MM.1S (cell line): ENCODE results near the gene CCNJL.

Source experiments
- DNase-seq: peaks from one replicate; pipeline ENCODE4 v3.0.0-alpha.2; 2015
- H2AFZ ChIP-seq: fragments of 300-600 bp; sonication (generic); 2 replicates; pipeline ENCODE4 v1.6.0; 2016; ENCODE audit warnings: antibody characterized with exemption, low read length
- H3F3A ChIP-seq: fragments of 300-600 bp; sonication (generic); 2 replicates; pipeline ENCODE4 v1.6.1; 2016; ENCODE audit warnings: mild to moderate bottlenecking, antibody characterized with exemption, low read length, moderate library complexity, mixed read lengths; ENCODE audit not compliant: insufficient read depth
- H3K27ac ChIP-seq: fragments of 300-600 bp; sonication (generic); 2 replicates; pipeline ENCODE4 v1.5.1; 2016; ENCODE audit warnings: mild to moderate bottlenecking, low read length
- H3K27me3 ChIP-seq: fragments of 300-600 bp; sonication (generic); replicated peaks from 2 replicates; pipeline ENCODE4 v1.6.0; 2016; ENCODE audit warnings: low read length; ENCODE audit not compliant: insufficient read depth
- H3K36me3 ChIP-seq: fragments of 300-600 bp; sonication (generic); replicated peaks from 2 replicates; pipeline ENCODE4 v1.6.1; 2016; ENCODE audit warnings: mild to moderate bottlenecking, low read length, mixed read lengths; ENCODE audit not compliant: insufficient read depth
- H3K4me1 ChIP-seq: fragments of 300-600 bp; sonication (generic); 2 replicates; pipeline ENCODE4 v1.6.1; 2016; ENCODE audit warnings: low read length, mixed read lengths
- H3K4me2 ChIP-seq: fragments of 300-600 bp; sonication (generic); 2 replicates; pipeline ENCODE4 v1.6.0; 2016; ENCODE audit warnings: low read depth, low read length
- H3K4me3 ChIP-seq: fragments of 300-600 bp; sonication (generic); 2 replicates; pipeline ENCODE4 v1.5.1; 2016; ENCODE audit warnings: low read length, mixed read lengths
- H3K79me2 ChIP-seq: fragments of 300-600 bp; sonication (generic); 2 replicates; pipeline ENCODE4 v1.6.1; 2016; ENCODE audit warnings: mixed run types, low read length, mixed read lengths
- H3K9ac ChIP-seq: fragments of 300-600 bp; sonication (generic); 2 replicates; pipeline ENCODE4 v1.6.1; 2016; ENCODE audit warnings: low read length, mixed read lengths
- H3K9me2 ChIP-seq: fragments of 300-600 bp; sonication (generic); replicated peaks from 2 replicates; pipeline ENCODE4 v1.6.1; 2016; ENCODE audit warnings: mild to moderate bottlenecking, low read length, mixed read lengths; ENCODE audit not compliant: insufficient read depth
- H3K9me3 ChIP-seq: fragments of 300-600 bp; sonication (generic); replicated peaks from 2 replicates; pipeline ENCODE4 v1.6.1; 2016; ENCODE audit warnings: mild to moderate bottlenecking, low read length, mixed read lengths; ENCODE audit not compliant: insufficient read depth
- H4K20me1 ChIP-seq: fragments of 300-600 bp; sonication (generic); 2 replicates; pipeline ENCODE4 v1.6.1; 2016; ENCODE audit warnings: mild to moderate bottlenecking, low read length, moderate library complexity, mixed read lengths; ENCODE audit not compliant: insufficient read depth
- EZH2 ChIP-seq: fragments of 300-600 bp; sonication (generic); optimal IDR thresholded peaks from 2 replicates; pipeline ENCODE3; 2017; ENCODE audit warnings: low read depth, mild to moderate bottlenecking, antibody characterized with exemption, low read length, mixed read lengths
- EZH2phosphoT487 ChIP-seq: fragments of 300-600 bp; sonication (generic); IDR thresholded peaks from 2 replicates; pipeline ENCODE4 v1.6.1; 2018; ENCODE audit warnings: antibody characterized with exemption, low read length
- TF ChIP-seq, protein P1 (sequence below): fragments of 300-600 bp; sonication (generic); IDR thresholded peaks from 2 replicates; pipeline ENCODE4 v1.5.1; 2016; ENCODE audit warnings: antibody characterized with exemption, low read length, mixed read lengths

The CCNJL gene, protein sequence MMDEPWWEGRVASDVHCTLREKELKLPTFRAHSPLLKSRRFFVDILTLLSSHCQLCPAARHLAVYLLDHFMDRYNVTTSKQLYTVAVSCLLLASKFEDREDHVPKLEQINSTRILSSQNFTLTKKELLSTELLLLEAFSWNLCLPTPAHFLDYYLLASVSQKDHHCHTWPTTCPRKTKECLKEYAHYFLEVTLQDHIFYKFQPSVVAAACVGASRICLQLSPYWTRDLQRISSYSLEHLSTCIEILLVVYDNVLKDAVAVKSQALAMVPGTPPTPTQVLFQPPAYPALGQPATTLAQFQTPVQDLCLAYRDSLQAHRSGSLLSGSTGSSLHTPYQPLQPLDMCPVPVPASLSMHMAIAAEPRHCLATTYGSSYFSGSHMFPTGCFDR

DNA sequence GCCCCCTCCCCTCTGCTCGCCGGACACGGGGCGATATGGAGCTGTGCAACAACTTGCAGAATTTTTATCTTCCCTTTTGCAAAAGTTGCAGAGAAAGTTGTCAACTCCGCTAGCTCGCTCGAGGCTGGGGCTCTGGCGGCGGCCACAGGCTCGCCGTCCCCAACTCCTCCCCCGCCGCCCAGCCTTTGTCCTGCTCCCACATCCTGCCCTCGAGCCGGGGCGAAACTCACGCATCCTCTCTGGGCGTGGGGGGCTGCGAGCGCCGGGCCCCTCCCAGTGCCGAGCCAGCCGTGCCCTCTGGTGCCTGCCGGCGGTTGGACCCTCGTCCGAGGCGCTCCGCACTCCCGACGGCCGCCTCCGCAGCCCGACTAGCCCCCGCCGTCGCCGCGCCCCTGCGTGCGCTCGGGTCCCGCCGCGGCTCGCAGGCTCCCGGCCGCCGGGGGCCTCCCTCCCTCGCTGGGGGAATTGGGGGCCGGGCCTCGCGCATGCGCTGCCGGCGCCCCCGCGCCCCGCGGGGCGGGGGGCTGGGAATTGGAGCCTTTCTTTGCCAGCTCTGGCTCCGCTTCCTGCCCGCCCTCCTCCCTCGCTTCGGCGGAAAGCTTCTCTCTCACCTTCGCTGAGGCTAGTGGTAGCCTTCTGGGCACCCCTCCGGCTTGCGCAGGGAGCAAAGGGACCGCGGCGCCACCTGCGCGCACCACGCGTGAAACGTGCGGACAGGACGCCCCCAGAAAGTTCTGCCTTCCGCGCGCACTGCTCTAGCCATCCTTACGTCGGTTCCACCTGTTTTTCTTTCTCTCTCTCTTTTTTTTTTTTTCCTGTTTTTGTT is at the start of gene CCNJL:
Gene CCNJL, minus strand, starts transcription at position 431 of the 826 bp plus-strand sequence. CDS start 641 bp downstream, outside the sequence.
- Histone ChIP-seq H3K9me2 (no peaks in the 10 kb centered on the region), H3F3A (no peaks in the 10 kb centered on the region), H3K79me2 (no peaks in the 10 kb centered on the region), H3K9ac (no peak within 1 kb of the TSS), H2AFZ (peak within 1 kb of the TSS; percentile 67), H3K4me3 (peak within 1 kb of the TSS; percentile 53), H3K36me3 (no peaks in the 10 kb centered on the region), H4K20me1 (no peaks in the 10 kb centered on the region), H3K4me2 (peak within 1 kb of the TSS; percentile 65), H3K9me3 (no peaks in the 10 kb centered on the region), H3K27me3 (0 out of 2 replicates have a peak, but pooled peaks cover 4% of the 10 kb centered on the region), H3K27ac (no peak within 1 kb of the TSS), H3K4me1 (peaks cover 11% of the 10 kb centered on the region)
- peak; percentile 20 for DNase-seq
- no peak for TF ChIP-seq EZH2phosphoT487
- TF ChIP-seq EZH2: no peak
- TF ChIP-seq, protein P1, sequence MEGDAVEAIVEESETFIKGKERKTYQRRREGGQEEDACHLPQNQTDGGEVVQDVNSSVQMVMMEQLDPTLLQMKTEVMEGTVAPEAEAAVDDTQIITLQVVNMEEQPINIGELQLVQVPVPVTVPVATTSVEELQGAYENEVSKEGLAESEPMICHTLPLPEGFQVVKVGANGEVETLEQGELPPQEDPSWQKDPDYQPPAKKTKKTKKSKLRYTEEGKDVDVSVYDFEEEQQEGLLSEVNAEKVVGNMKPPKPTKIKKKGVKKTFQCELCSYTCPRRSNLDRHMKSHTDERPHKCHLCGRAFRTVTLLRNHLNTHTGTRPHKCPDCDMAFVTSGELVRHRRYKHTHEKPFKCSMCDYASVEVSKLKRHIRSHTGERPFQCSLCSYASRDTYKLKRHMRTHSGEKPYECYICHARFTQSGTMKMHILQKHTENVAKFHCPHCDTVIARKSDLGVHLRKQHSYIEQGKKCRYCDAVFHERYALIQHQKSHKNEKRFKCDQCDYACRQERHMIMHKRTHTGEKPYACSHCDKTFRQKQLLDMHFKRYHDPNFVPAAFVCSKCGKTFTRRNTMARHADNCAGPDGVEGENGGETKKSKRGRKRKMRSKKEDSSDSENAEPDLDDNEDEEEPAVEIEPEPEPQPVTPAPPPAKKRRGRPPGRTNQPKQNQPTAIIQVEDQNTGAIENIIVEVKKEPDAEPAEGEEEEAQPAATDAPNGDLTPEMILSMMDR: no peak

DNA sequence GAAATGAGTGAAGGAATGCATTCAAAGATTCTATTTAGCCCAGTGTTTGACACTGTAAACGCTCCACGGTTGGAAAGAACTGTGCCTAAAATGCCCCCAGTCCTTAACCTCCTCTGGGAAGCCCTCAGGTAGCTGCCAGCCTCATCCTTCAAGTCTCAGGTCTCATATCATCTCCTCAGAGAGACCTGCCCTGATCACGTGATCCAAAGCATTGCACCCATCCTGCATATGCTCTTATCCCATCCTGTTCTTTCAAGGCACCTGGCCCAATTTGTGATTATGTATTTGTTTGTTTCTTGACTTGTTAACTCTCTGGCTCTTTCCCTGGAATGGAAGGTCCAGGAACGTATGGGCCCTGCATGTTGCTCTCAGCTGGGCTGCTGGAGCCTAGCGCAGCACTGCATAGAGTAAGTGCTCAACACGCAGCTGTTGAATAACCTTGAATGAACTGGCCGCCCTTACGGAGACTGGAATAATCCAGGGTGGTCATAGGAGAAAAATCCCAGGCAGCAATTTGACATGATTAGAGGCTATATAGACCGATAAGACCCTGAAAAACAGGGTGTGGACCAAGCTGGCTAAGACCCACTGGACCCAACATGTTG is 49.4 kb upstream of the CCNJL start:
- Histone ChIP-seq H2AFZ (no peak overlapping the region), H3K27me3 (no peaks in the 10 kb centered on the region), H3K9me3 (no peaks in the 10 kb centered on the region), H3K27ac (no peak overlapping the region), H3K4me1 (no peaks in the 10 kb centered on the region), H3K79me2 (no peaks in the 10 kb centered on the region), H3K4me2 (no peak overlapping the region), H3K9ac (no peak overlapping the region), H4K20me1 (no peaks in the 10 kb centered on the region), H3F3A (no peaks in the 10 kb centered on the region), H3K36me3 (no peaks in the 10 kb centered on the region), H3K9me2 (no peaks in the 10 kb centered on the region), H3K4me3 (no peak overlapping the region)
- no peak for DNase-seq
- TF ChIP-seq EZH2: no peak
- TF ChIP-seq EZH2phosphoT487: no peak
- TF ChIP-seq, protein P1: no peak

DNA sequence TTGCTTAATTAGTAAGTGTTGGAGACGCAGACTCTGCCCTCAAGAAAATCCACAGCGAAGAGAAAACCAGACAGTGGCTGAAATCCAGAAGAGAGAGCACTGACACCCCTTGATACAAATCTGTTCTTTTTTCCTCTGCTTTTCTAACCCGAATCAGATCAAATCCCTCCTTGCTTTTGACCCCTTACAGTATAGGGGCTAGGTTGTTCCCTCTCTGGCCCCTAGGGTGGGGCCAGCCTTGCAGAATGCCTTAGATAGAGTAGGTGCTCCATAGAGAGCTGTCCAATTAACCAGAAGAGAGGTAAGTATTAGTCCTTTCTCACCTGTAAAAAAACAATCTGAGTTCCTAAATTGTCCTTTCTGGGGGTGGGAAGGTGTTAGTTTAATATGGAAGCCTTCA is 47.9 kb upstream of the CCNJL start:
- TF ChIP-seq EZH2phosphoT487 (no peak), EZH2 (no peak)
- TF ChIP-seq, protein P1: no peak
- DNase-seq: no peak
- H3K27me3 ChIP-seq: no peaks in the 10 kb centered on the region
- no peak overlapping the region for H3K4me2 ChIP-seq
- no peaks in the 10 kb centered on the region for H3K36me3 ChIP-seq
- no peaks in the 10 kb centered on the region for H3K9me3 ChIP-seq
- no peaks in the 10 kb centered on the region for H3F3A ChIP-seq
- no peaks in the 10 kb centered on the region for H3K79me2 ChIP-seq
- no peak overlapping the region for H3K27ac ChIP-seq
- no peaks in the 10 kb centered on the region for H3K9me2 ChIP-seq
- no peaks in the 10 kb centered on the region for H4K20me1 ChIP-seq
- no peak overlapping the region for H3K9ac ChIP-seq
- no peaks in the 10 kb centered on the region for H3K4me1 ChIP-seq
- no peak overlapping the region for H3K4me3 ChIP-seq
- H2AFZ ChIP-seq: no peak overlapping the region
